GM12878 (cell line): ENCODE results near the gene EXOC4. TPM values are rescaled to one million over a fixed set of nuclear protein-coding genes. Genes with fewer than 3 reads are reported as not detected.

Experiments used
- ATAC-seq: fragments of 200-7000 bp; cut with Tn5 transposase; 3 replicates; pipeline ENCODE4 v1.9.1; 2020; ENCODE audit warnings: mild to moderate bottlenecking, moderate library complexity
- BruUV-seq: library from RNA; stranded (reverse); fragments of 400-500 nt; replicated peaks from 2 replicates; lab custom pipeline; 2021; lab: Mats Ljungman, UMichigan
- CTCF ChIA-PET: fragments of 300-600 bp; sonication (Branson Sonifier 250); formaldehyde crosslinking; extraction: SDS; loops from one replicate; lab custom pipeline; 2021; ENCODE audit warnings: inconsistent platforms; lab: Yijun Ruan, JAX
- POLR2A ChIA-PET: fragments of 350-600 bp; formaldehyde crosslinking; extraction: SDS; loops from one replicate; lab custom pipeline; 2021; ENCODE audit warnings: inconsistent platforms; lab: Charles Lee
- RAD21 ChIA-PET: fragments of 300-600 bp; sonication (Branson Sonifier 250); formaldehyde crosslinking; loops from one replicate; lab custom pipeline; 2023; ENCODE audit warnings: antibody characterized with exemption; ENCODE audit not compliant: unreplicated experiment; lab: Charles Lee
- SMC1A ChIA-PET: fragments of 300-600 bp; sonication (Branson Sonifier 250); formaldehyde crosslinking; loops from one replicate; lab custom pipeline; 2023; ENCODE audit not compliant: unreplicated experiment, uncharacterized antibody; lab: Charles Lee
- DNase-seq: peaks from one replicate; pipeline ENCODE4 v3.0.0-alpha.2; 2011; ENCODE audit warnings: low read depth, low spot score
- FAIRE-seq: peaks from 3 replicates; lab custom pipeline; 2011; peaks lifted over from hg19 to GRCh38; lab: Jason Lieb, UNC
- H2AFZ ChIP-seq: 2 replicates; pipeline ENCODE4 v1.6.0; 2011; ENCODE audit warnings: low read depth, low read length, control low read depth; ENCODE audit not compliant: control insufficient read depth
- H3K27ac ChIP-seq: 2 replicates; pipeline ENCODE4 v1.5.1; 2011; ENCODE audit warnings: control low read depth; ENCODE audit not compliant: control insufficient read depth, insufficient read depth
- H3K27me3 ChIP-seq, 2 experiments: replicated peaks in 1 of 2; 2 replicates each; pipeline versions ENCODE4 v1.6.0 to v1.6.1; 2011; ENCODE audit warnings: low read length in 1 of 2; ENCODE audit not compliant: control insufficient read depth in 2 of 2, insufficient read depth in 2 of 2
- H3K36me3 ChIP-seq, 2 experiments: 2 replicates each; pipeline ENCODE4 v1.5.1; 2011; ENCODE audit warnings: low read length in 1 of 2; ENCODE audit not compliant: control insufficient read depth in 2 of 2, insufficient read depth in 2 of 2
- H3K4me1 ChIP-seq: 2 replicates; pipeline ENCODE4 v1.6.1; 2011; ENCODE audit warnings: mild to moderate bottlenecking, low read length, moderate library complexity, mixed read lengths; ENCODE audit not compliant: control insufficient read depth, insufficient read depth
- H3K4me2 ChIP-seq: 2 replicates; pipeline ENCODE4 v1.6.0; 2011; ENCODE audit warnings: control low read depth; ENCODE audit not compliant: control insufficient read depth, insufficient read depth
- H3K4me3 ChIP-seq: fragments of 200-600 bp; sonication (generic); 2 replicates; pipeline ENCODE4 v1.5.1; 2016
- H3K79me2 ChIP-seq: 2 replicates; pipeline ENCODE4 v1.6.0; 2011; ENCODE audit warnings: low read length; ENCODE audit not compliant: control insufficient read depth, insufficient read depth
- H3K9ac ChIP-seq: 2 replicates; pipeline ENCODE4 v1.8.0; 2011; ENCODE audit warnings: low read length, control low read depth, mixed read lengths; ENCODE audit not compliant: control insufficient read depth, insufficient read depth
- H3K9me3 ChIP-seq: replicated peaks from 3 replicates; pipeline ENCODE4 v1.5.1; 2011; ENCODE audit warnings: mild to moderate bottlenecking, low read length; ENCODE audit not compliant: control insufficient read depth, insufficient read depth
- H4K20me1 ChIP-seq: 2 replicates; pipeline ENCODE4 v1.6.0; 2011; ENCODE audit not compliant: control insufficient read depth, insufficient read depth
- BCL11A ChIP-seq: IDR thresholded peaks from 2 replicates; pipeline ENCODE4 v1.6.1; 2011; ENCODE audit warnings: low read depth, low read length
- CHD4 ChIP-seq: fragments of 200-600 bp; sonication (generic); IDR thresholded peaks from 2 replicates; pipeline ENCODE4 v1.6.1; 2016; ENCODE audit warnings: mild to moderate bottlenecking
- EP300 ChIP-seq, 2 experiments: fragments of 150-350 bp in 1 of 2; IDR thresholded peaks; 2 replicates each; pipeline ENCODE4 v1.6.1; 2011 to 2012; ENCODE audit warnings: low read depth in 2 of 2, low read length in 2 of 2, borderline replicate concordance in 1 of 2, improper control_type of control experiment in 1 of 2, inconsistent platforms in 1 of 2; ENCODE audit not compliant: control insufficient read depth in 1 of 2
- GABPA ChIP-seq: IDR thresholded peaks from 2 replicates; pipeline ENCODE4 v1.6.1; 2014; ENCODE audit warnings: antibody characterized with exemption, low read depth, mild to moderate bottlenecking, inconsistent platforms
- IRF4 ChIP-seq: IDR thresholded peaks from 2 replicates; pipeline ENCODE4 v1.6.1; 2011; ENCODE audit warnings: low read depth, low read length
- KLF5 ChIP-seq: fragments of 450-650 bp; IDR thresholded peaks from 2 replicates; pipeline ENCODE4 v1.6.1; 2014; ENCODE audit warnings: mild to moderate bottlenecking; ENCODE audit not compliant: partially characterized antibody
- MXI1 ChIP-seq: fragments of 150-350 bp; IDR thresholded peaks from 2 replicates; pipeline ENCODE4 v1.6.1; 2011; ENCODE audit warnings: low read depth, mild to moderate bottlenecking, inconsistent platforms, low read length, improper control_type of control experiment
- PML ChIP-seq: IDR thresholded peaks from 2 replicates; pipeline ENCODE4 v1.6.1; 2012; ENCODE audit warnings: low read length, inconsistent platforms
- POLR2AphosphoS2 ChIP-seq: IDR thresholded peaks from 2 replicates; pipeline ENCODE4 v1.6.1; 2011; ENCODE audit warnings: low read depth, mild to moderate bottlenecking, low read length, improper control_type of control experiment, moderate library complexity
- SRF ChIP-seq, 2 experiments: IDR thresholded peaks; 2 replicates each; pipeline ENCODE4 v1.6.1; 2011; ENCODE audit warnings: low read depth in 2 of 2, low read length in 2 of 2, mild to moderate bottlenecking in 1 of 2, moderate library complexity in 1 of 2
- TCF7 ChIP-seq: IDR thresholded peaks from 2 replicates; pipeline ENCODE4 v1.6.1; 2014; ENCODE audit warnings: antibody characterized with exemption, borderline replicate concordance
- WRNIP1 ChIP-seq: IDR thresholded peaks from 2 replicates; pipeline ENCODE4 v1.6.1; 2011; ENCODE audit warnings: low read depth, low read length, improper control_type of control experiment, borderline replicate concordance
- ZBED1 ChIP-seq: IDR thresholded peaks from 2 replicates; pipeline ENCODE4 v1.6.1; 2016; ENCODE audit warnings: borderline replicate concordance
- WGBS: methylation state at CpG from one replicate; pipeline ENCODE4 v1.1.6; 2016; ENCODE audit warnings: low lambda C conversion rate; ENCODE audit not compliant: insufficient replicate concordance, insufficient coverage; ENCODE audit errors: missing lambda C conversion rate; 5-methylcytosine and 5-hydroxymethylcytosine counted together
- in situ Hi-C: fragments of 300-500 bp; cut with MboI; formaldehyde crosslinking; loops from 9 replicates; pipeline ENCODE4 v1.14.3; 2018; ENCODE audit warnings: mixed read lengths
- intact Hi-C: fragments of 100-400 bp; cut with micrococcal nuclease; formaldehyde crosslinking; loops from one replicate; pipeline ENCODE4 v1.14.2; 2022; ENCODE audit not compliant: unreplicated experiment
- polyA plus RNA-seq, 11 experiments: library from polyadenylated mRNA; depleted of rRNA in 4 of 11; unstranded in 6 of 11; stranded (reverse) in 5 of 11; fragments of >200 nt; fragmentation: Nextera tagmentation in 4 of 11; fragmentation: Illumina TruSeq in 1 of 11; extraction: Ambion mirVana in 4 of 11; extraction: Trizol in 1 of 11; gene quantifications; 1 replicate in 1 of 11; 2 replicates in 10 of 11; pipeline versions ENCODE4 v1.2.1 to v1.2.3, GENCODE V29; 2011 to 2016; ENCODE audit warnings: inconsistent platforms in 2 of 11, missing spikeins in 2 of 11, low read depth in 1 of 11
- total RNA-seq, 4 experiments: library from RNA; depleted of rRNA in 3 of 4; stranded (reverse); fragments of >200 nt in 3 of 4; fragmentation: Illumina TruSeq in 1 of 4; extraction: Trizol in 1 of 4; gene quantifications; 2 replicates each; pipeline versions ENCODE4 v1.2.1 to v1.2.3, GENCODE V29; 2013 to 2021
- TF ChIP-seq, protein P1 (sequence below): fragments of 450-650 bp; IDR thresholded peaks from 2 replicates; pipeline ENCODE4 v1.6.1; 2017; ENCODE audit warnings: mild to moderate bottlenecking, moderate library complexity
- TF ChIP-seq, protein P2 (sequence below): IDR thresholded peaks from 2 replicates; pipeline ENCODE4 v1.6.1; 2011; ENCODE audit warnings: mild to moderate bottlenecking, low read depth, low read length, moderate library complexity; ENCODE audit not compliant: insufficient replicate concordance
- TF ChIP-seq, protein P3 (sequence below): IDR thresholded peaks from 2 replicates; pipeline ENCODE4 v1.6.1; 2011; ENCODE audit warnings: low read depth, mild to moderate bottlenecking, low read length, moderate library complexity, borderline replicate concordance; ENCODE audit errors: extremely low read depth
- TF ChIP-seq, protein P4 (sequence below): fragments of 450-650 bp; IDR thresholded peaks from 2 replicates; pipeline ENCODE4 v1.6.1; 2017; ENCODE audit warnings: low read depth, mild to moderate bottlenecking, moderate library complexity

EXOC4 gene
- total and polyA plus RNA-seq, 10 of the 15 experiments (the other 5 are each of a cell fraction or from before 2014, with no cell fraction given): 13.2 to 44.5 (median 29.6) TPM

DNA sequence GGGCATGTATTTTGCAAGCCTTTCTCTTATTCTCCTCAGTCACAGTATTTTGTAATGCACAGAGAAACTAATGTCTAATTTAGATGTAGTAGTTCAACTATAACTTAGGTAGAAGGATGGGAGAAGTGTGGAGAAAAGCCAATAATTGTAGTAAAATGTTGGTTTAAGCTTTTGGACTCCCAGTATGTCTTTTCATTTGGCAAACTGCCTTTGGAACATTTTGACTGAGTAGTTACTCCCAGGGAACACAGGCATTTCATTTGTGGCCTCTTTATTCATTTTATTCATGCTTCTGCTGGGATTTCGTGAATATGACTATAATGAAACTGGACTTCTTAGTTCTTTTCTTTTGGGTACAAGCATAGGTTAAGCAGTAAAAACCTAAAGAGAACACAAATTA lies 79.0 kb downstream of the EXOC4 start:
- Histone ChIP-seq H2AFZ (no peak overlapping the region), H3K4me1 (no peaks in the 10 kb centered on the region), H3K27ac (no peak overlapping the region), H3K79me2 (no peaks in the 10 kb centered on the region), H3K4me2 (no peak overlapping the region), H4K20me1 (no peaks in the 10 kb centered on the region), H3K9ac (no peak overlapping the region), H3K9me3 (no peaks in the 10 kb centered on the region; the same call in 1 of the 3 replicates), H3K27me3 (no peaks in the 10 kb centered on the region), H3K4me3 (no peak overlapping the region), H3K36me3 (peaks cover 0 to 2% of the 10 kb centered on the region in 2 experiments; a peak in 1 of 4 replicates)
- SMC1A ChIA-PET: no interaction called here
- BruUV-seq: no TSS peak
- intact Hi-C loops: no loop called here
- CTCF ChIA-PET: no interaction called here
- 83% methylated on average over 1 of the region's 1 CpG for WGBS
- RAD21 ChIA-PET: no interaction called here
- POLR2A ChIA-PET: no interaction called here
- in situ Hi-C loops: no loop called here
- FAIRE-seq (no peak), ATAC-seq (no peak), DNase-seq (no peak)
- TF ChIP-seq, protein P1, sequence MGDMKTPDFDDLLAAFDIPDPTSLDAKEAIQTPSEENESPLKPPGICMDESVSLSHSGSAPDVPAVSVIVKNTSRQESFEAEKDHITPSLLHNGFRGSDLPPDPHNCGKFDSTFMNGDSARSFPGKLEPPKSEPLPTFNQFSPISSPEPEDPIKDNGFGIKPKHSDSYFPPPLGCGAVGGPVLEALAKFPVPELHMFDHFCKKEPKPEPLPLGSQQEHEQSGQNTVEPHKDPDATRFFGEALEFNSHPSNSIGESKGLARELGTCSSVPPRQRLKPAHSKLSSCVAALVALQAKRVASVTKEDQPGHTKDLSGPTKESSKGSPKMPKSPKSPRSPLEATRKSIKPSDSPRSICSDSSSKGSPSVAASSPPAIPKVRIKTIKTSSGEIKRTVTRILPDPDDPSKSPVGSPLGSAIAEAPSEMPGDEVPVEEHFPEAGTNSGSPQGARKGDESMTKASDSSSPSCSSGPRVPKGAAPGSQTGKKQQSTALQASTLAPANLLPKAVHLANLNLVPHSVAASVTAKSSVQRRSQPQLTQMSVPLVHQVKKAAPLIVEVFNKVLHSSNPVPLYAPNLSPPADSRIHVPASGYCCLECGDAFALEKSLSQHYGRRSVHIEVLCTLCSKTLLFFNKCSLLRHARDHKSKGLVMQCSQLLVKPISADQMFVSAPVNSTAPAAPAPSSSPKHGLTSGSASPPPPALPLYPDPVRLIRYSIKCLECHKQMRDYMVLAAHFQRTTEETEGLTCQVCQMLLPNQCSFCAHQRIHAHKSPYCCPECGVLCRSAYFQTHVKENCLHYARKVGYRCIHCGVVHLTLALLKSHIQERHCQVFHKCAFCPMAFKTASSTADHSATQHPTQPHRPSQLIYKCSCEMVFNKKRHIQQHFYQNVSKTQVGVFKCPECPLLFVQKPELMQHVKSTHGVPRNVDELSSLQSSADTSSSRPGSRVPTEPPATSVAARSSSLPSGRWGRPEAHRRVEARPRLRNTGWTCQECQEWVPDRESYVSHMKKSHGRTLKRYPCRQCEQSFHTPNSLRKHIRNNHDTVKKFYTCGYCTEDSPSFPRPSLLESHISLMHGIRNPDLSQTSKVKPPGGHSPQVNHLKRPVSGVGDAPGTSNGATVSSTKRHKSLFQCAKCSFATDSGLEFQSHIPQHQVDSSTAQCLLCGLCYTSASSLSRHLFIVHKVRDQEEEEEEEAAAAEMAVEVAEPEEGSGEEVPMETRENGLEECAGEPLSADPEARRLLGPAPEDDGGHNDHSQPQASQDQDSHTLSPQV: no peak
- TF ChIP-seq SRF (IDR thresholded peaks at IDR 0.05; ENCODE audit: low read depth in 2 of 2, low read length in 2 of 2) (no peak), PML (no peak), BCL11A (no peak), GABPA (no peak), CHD4 (no peak), KLF5 (no peak), WRNIP1 (no peak), EP300 (IDR thresholded peaks at IDR 0.05; ENCODE audit: borderline replicate concordance in 1 of 2, control insufficient read depth in 1 of 2, low read depth in 2 of 2, low read length in 2 of 2) (no peak), IRF4 (no peak), POLR2AphosphoS2 (no peak), MXI1 (no peak), ZBED1 (no peak), TCF7 (no peak)
- TF ChIP-seq, protein P2, sequence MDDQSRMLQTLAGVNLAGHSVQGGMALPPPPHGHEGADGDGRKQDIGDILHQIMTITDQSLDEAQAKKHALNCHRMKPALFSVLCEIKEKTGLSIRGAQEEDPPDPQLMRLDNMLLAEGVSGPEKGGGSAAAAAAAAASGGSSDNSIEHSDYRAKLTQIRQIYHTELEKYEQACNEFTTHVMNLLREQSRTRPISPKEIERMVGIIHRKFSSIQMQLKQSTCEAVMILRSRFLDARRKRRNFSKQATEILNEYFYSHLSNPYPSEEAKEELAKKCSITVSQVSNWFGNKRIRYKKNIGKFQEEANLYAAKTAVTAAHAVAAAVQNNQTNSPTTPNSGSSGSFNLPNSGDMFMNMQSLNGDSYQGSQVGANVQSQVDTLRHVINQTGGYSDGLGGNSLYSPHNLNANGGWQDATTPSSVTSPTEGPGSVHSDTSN: no peak
- TF ChIP-seq, protein P3, sequence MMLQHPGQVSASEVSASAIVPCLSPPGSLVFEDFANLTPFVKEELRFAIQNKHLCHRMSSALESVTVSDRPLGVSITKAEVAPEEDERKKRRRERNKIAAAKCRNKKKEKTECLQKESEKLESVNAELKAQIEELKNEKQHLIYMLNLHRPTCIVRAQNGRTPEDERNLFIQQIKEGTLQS: no peak
- TF ChIP-seq, protein P4, sequence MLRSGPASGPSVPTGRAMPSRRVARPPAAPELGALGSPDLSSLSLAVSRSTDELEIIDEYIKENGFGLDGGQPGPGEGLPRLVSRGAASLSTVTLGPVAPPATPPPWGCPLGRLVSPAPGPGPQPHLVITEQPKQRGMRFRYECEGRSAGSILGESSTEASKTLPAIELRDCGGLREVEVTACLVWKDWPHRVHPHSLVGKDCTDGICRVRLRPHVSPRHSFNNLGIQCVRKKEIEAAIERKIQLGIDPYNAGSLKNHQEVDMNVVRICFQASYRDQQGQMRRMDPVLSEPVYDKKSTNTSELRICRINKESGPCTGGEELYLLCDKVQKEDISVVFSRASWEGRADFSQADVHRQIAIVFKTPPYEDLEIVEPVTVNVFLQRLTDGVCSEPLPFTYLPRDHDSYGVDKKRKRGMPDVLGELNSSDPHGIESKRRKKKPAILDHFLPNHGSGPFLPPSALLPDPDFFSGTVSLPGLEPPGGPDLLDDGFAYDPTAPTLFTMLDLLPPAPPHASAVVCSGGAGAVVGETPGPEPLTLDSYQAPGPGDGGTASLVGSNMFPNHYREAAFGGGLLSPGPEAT: no peak
